GM21447 (cell line): ENCODE data around the gene AP4E1.
"Not testable (repeated sequence)": the region's sequence is repeated elsewhere in the genome, so short reads cannot be mapped to it uniquely, and the experiment has no call there.

Experiments
- ATAC-seq: cut with Tn5 transposase; IDR thresholded peaks from one replicate; pipeline ENCODE4 v1.9.1; 2021; ENCODE audit not compliant: unreplicated experiment

AP4E1 gene

GRCh38 chr15:50908209-50909009, at the start of gene AP4E1:
Gene AP4E1 (plus strand): TSS chr15:50908683. CDS start chr15:50908779, 96 bp downstream.
- ATAC-seq = peak; percentile 45

DNA sequence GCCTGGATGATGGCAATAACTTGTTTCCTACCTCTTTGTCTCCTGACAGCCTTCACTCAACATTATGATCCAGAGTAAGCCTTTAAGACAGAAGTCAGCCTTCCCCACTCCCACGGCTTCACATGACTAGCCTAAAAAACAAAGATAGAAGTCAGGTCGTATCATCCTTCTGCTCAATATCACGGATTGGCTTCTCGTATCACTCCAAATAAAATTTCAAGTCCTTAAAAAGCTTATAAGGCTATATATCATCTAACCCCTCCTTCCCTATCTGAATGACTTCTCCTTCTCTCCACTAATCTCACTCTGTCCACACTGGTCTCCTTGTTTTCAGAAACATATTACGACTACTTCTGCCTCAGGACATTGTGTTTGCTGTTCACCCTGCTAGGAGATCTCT, 47.7 kb upstream of the AP4E1 start:
- ATAC-seq = no peak

DNA sequence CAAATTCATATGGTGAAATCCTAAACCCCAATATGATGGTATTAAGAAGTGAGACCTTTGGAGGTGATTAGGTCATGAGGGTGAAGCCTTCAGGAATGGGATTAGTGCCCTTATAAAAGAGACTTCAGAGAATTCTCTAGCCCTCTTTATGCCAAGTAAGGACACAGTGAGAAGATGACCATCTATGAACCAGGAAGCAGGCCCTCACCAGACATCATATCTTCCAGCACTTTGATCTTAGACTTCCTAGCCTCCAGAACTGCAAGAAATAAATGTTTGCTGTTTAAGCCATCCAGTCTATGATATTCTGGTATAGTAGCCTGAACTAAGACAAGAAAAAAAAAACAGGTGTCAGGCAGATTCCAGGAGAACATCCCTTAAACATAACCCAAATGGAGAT, 45.9 kb upstream of the AP4E1 start:
- ATAC-seq = no peak

DNA sequence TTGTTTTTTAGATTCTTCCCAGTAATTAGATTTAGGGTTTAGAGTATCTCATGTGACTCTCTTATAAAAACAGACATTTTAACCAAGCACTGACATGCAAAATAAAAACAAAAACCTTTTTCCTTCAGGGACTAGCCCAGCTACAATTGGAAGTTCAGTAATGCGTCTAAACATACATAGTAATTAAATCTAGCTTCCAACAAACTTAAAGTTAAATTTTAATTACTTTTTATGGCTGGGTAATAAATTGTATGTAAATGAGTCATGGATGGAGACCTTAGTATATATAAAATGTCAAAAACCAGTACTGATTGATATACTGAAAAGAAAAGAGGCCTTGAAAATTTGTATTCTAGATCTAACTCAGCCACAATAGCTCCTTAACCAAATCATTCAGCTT, 43.6 kb upstream of the AP4E1 start:
- no peak for ATAC-seq

DNA sequence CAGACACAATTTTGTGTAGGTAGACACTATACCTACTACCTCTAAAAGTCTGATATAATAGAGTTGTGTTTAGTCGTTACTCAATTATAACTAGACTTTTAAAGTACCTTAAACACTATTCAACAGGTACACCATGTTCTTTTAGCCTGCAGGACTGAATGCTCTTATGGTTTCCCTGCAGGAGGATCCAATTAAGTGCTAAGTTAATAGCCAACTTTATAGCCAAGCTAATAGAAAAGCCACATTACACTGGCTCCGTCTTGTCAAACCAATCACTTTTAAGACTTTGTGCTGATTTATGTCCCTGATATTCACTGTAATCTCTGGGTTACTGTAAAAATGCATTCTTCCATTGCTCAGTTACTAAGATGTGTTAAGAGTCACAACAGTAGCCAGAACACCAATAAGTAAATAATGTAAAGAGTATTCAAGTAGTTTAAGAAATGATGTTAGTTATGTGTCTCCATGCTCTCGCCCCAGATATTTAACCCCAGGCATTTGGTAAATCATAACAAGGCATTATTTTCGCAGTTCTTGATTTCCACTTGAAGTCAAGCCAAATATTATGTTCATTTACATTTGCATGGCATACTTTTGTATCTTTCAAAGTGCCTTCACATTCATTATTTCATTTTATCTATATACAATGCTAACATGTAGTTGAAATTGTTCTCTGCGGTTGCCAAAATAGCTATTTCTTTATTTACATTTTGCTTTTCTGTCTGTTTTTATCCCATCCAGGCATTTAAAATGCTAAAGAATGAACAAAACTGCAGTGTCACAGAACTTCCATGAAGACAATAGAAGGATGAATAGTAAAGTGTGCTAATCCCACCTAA, 42.7 kb upstream of the AP4E1 start:
- ATAC-seq = no peak

GRCh38 chr15:50871832-50872231, 36.7 kb upstream of the AP4E1 start:
- ATAC-seq = no peak

DNA sequence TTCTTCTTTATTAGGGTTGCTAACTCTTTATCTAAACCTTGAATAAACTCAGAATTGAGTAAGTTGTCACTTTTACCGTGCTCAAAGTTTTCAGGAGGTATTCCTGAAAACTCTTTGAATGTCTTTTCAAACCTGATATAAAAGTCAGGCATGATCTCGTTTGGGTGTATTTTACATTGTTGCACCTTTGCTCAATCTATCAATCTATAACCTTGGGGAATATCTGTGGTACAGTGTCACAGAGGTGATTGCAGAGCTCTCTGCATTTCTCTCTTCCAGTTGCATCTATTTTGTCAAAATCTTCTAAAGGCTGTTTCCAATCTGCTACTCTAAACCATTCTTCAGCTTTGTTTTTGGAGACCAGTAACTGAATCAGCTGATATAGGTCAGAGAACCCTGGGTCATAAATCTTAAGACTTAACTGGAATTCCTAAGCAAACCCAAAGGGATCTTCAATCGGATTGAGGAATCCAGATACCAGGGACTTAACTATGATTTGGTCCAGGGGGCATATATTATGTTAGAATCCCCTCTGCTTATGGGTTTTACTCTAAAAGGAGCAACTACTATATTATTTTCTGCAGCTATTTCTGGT, 35.6 kb upstream of the AP4E1 start:
- no peak for ATAC-seq

GRCh38 chr15:50873935-50874361, 34.5 kb upstream of the AP4E1 start:
- no peak for ATAC-seq

DNA sequence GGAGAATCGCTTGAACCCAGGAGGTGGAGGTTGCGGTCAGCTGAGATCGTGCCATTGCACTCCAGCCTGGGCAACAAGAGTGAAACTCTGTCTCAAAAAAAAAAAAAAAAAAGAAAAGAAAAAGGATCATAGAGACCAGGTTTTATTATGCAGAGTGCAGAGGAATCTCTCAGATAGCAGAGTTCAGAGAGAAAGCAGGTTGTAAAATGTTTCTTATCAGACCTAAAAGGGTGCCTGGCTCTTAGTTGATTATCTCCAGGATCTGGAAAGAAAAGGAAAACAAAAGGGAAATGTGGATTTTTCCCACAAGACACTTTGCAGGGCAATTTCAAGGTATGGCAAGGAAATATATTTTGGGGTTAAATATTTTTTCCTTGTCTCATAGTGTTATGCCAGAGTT, 33.2 kb upstream of the AP4E1 start:
- ATAC-seq = not testable (repeated sequence)

DNA sequence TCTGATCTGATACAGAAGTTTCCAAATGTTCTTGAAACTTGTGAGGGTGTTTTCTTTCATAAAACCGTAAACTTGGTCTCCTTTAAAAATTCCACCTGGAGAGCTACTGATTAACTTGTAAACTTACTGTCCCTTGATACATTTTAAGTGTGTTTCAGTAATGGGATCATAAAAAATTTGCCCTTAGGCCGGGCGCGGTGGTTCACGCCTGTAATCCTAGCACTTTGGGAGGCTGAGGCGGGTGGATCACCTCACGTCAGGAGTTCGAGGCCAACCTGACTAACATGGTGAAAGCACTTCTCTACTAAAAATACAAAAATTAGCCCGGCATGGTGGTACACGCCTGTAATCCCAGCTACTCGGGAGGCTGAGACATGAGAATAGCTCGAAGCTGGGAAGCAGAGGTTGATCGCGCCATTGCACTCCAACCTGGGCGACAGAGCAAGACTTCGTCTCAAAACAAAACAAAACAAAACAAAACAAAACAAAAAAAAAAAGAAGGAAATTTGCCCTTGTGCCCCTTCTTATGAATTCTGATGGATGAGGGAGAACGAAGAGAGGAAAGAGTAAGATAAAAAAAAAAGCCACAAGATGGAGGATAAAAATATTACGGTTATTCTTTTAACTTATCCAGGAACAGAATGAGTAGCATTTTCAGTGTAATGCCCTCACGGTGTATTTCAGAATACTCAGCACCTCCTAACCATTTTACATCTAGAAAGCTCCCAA, 32.1 kb upstream of the AP4E1 start:
- ATAC-seq = no peak

- ATAC-seq = no peak
Observed at GRCh38 chr15:50876989-50877360, 31.5 kb upstream of the AP4E1 start.

DNA sequence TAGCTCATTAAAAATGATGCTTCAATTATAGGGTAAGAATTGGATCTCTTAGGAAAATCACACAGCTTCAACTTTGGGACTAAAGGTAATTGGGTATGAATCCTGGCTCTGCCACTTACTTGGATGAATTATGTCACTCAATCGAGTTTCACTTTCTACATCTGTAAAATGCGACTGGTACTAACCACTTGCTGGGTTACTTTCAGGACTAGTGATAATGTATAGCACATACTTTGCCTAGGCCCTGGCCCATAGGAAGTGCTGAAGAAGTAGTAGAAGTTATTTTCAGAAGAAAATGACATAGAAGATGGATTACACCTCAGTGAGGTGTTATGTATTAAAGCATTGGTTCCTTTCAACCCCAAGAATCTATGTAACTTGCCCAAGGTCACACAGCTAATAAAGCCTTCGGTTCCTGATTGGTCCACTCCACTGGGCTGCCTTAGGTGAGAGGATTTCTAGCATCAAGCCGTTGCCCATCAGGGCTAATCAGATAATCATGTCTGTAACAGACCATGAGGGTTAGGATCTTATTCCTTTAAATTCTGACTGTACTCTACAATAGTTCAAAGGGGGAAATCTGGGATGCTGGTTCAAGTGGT, 29.4 kb upstream of the AP4E1 start:
- ATAC-seq = peak; percentile 62

DNA sequence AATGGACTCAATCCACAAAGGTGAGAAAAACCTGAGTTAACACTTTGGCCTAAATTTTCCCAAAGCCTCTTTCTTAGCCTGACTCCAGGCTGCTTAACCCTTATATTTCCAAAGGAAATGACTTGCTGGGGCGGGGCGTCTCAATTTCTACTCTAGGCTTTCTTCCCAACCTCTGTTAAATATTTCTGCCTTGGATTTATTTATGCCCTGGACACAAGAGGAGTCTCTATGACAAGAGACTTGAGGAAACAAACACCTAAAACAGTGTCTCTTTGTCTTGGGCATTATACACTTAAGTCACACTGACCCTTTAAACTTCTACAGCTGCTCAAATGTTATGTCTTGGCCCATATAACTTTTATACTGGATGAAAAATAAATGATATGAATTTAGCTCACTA, 28.3 kb upstream of the AP4E1 start:
- ATAC-seq = peak; percentile 0

- ATAC-seq = peak; percentile 35
Observed at GRCh38 chr15:50880651-50881114, 27.8 kb upstream of the AP4E1 start.

DNA sequence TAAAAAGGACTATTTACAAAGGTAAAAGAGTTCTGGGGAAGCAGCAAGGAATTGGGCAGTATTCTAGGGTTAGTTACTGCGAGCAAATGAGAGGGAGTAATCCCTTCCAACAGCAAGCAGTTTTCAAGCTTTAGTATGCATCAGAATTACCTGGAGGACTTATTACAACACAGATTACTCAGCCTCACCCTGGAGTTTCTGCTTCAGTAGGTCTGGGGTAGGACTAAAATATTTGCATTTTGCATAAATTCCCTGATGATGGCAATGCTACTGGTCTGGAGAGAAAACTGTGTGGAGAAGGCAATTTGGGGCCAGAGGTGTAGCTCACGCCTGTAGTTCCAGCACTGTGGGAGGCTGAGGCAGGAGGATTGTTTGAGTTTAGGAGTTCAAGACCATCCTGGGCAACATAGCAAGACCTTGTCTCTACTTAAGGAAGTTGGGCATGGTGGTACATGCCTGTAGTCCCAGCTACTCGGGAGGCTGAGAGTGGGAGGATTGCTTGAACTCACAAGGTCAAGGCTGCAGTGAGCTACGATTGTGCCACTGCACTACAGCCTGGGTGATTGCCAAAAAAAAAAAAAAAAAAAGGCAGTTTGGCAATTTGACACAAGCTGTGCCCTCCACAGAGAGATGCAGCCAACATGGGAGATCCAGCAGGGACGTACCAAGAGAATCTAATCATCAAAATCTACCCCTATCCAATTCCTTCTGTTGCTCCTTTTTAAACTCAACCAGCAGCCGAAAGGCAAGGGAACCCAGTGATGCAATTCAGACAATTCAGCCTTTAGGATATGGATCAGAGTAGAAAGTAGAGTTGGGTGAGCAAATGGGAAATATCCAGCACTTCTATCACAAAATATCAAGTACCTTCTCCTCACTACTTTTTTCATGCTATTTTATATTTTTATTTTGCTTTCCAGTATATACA, 27.1 kb upstream of the AP4E1 start:
- ATAC-seq = no peak

DNA sequence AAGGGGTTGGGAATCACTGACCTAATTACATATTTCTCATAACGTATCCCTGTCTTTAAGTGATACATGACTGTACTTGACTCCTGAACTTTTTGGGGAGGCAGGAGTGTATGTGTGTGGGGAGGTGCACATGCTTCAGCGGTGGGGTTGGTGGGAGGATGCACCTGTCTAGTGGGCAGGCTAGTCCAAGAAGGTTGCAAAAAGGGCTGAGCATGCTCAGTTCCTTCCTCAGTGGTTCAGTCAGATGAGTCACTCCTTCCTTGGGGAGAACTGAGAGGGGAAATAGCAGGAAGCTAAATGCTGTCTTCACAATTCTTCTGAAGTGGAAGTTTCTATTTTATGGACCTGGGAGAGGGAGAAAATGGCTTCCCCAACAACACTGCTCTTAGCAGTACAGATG, 24.6 kb upstream of the AP4E1 start:
- no peak for ATAC-seq

- no peak for ATAC-seq
Observed at GRCh38 chr15:50884540-50884939, 23.9 kb upstream of the AP4E1 start.

DNA sequence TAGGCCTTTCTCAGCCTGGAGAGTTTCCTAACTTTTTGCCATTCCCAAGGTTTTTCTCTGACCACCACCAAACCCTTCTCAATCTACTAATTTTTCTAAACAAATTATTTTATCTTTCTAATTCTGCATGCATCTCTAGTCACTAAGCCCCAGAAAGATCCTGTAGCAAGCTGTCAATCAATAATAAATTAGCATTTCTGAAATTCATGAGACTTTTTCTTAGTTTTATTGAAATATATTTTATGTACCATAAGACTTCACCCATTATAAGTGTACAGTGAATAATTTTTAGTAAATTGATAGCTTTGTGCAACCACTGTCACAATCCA, 22.4 kb upstream of the AP4E1 start:
- ATAC-seq = no peak

DNA sequence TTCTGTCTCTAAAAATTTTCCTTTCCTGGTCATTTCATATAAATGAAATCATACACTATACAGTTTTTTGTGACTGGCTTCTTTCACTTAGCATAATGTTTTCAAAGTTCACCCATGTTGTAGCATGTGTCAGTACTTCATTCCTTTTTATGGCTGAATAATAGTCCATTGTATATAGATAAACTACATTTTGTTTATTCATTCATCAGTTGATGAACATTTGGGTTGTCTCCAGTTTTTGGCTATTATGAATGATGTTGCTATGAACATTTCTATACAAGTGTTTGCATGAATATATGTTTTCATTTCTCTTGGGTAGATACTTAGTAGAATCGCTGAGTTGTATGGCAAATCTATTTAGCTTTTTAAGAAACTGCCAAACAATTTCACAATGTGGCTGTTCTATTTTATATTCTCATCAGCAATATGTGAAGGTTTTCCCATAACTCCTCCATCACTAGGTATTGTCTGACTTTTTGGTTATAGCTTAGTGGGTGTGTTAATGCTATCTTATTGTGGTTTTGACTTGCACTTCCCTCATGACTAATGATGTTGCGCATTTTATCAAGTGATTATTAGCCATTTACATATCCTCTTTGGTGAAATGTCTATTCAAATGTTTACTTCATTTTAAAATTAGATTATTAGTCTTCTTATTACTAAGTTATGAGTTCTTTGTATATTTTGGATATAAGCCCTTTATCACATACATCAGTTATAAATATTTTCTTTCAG, 21.7 kb upstream of the AP4E1 start:
- ATAC-seq = no peak
